HAP-1 (cell line): Measurements from ENCODE around the gene ZNF284.
"Not testable (repeated sequence)": the region's sequence is repeated elsewhere in the genome, so short reads cannot be mapped to it uniquely, and the experiment has no call there.

Experiments
- DNase-seq, 2 experiments: peaks; one replicate each; pipeline ENCODE4 v3.0.0-alpha.2; 2016 to 2020; ENCODE audit warnings: low spot score in 2 of 2
- H3K27me3 ChIP-seq: fragments of 250-450 bp; sonication (Bioruptor Pico); 2 replicates; pipeline ENCODE4 v1.5.1; 2020; ENCODE audit warnings: low read depth, mild to moderate bottlenecking, moderate library complexity
- H3K36me3 ChIP-seq: fragments of 250-450 bp; sonication (Bioruptor Pico); replicated peaks from 2 replicates; pipeline ENCODE4 v1.5.1; 2020; ENCODE audit warnings: mild to moderate bottlenecking
- H3K4me1 ChIP-seq: fragments of 250-450 bp; sonication (Bioruptor Pico); 2 replicates; pipeline ENCODE4 v1.5.1; 2020; ENCODE audit warnings: mild to moderate bottlenecking
- H3K4me3 ChIP-seq: fragments of 250-450 bp; sonication (Bioruptor Pico); 2 replicates; pipeline ENCODE4 v1.5.1; 2020; ENCODE audit warnings: mild to moderate bottlenecking, moderate library complexity
- H3K9me3 ChIP-seq: fragments of 250-450 bp; sonication (Bioruptor Pico); 2 replicates; pipeline ENCODE4 v1.5.1; 2020; ENCODE audit warnings: mild to moderate bottlenecking, moderate library complexity
- in situ Hi-C: fragments of 300-500 bp; cut with MboI; formaldehyde crosslinking; loops from 3 replicates; pipeline ENCODE4 v1.14.3; 2020; ENCODE audit warnings: low sequenced_read_pairs, inconsistent platforms, mixed read lengths

The ZNF284 gene

DNA sequence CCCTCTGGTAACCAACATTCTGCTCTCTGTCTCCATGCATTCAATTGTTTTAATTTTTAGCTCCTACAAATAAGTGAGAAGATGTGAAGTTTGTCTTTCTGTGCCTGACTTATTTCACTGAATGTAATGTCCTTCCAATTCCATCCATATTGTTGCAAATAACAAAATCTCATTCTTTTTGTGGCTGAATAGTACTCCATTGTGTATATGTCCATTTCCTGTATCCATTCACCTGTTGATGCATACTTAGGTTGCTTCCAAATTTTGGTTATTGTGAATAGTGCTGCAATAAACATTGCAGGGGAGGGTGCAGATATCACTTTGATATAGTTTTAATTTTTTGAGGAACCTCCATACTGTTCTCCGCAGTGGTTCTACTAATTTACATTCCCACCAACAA lies 2.5 kb upstream of the ZNF284 start:
- DNase-seq = no peak
- Histone ChIP-seq H3K9me3 (peaks cover 11% of the 10 kb centered on the region), H3K4me3 (no peak overlapping the region), H3K4me1 (peaks cover 2% of the 10 kb centered on the region; the same call in 1 of the 2 replicates), H3K27me3 (no peaks in the 10 kb centered on the region), H3K36me3 (no peaks in the 10 kb centered on the region)
- in situ Hi-C loops = no loop called here

DNA sequence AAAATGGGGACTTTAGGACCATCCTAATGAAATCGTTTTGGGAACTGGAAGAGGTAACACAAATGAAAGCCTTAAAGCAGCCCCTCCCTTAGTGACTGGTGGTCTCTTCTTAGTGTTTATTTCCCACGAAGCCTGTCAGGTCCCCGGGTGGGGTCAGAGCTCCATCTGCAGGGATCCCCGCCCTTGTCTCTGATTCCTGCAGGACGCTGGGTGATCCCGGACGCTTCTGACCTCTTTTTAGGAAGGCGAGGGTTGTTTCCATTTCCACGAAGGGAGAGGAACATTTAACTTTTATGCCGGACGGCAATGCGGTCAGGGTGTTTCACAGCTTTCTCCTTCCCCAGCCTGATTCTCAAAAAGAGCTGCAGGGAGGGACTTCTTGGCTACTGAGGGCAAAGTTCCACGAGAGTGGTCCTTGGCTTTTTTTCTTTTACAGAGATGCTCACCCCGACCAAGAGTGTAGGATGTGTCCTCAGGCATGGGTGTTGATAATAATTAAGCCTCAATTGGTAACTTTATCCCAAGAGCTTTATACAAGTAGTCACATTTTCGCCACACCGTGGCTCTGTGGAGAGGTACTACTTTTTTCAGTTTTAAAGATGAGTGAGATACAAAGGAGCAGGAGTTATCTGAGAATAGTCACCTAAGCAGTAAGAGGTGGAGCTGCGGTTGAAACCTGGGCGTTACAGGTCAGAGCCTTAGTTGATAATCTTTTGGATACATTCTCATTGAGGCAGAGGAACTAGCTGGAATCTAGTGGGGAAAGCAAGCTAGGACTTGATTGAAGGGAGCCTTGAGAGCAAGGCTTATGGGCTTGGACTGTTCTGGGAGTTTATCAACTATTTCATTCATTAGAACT lies 813 bp downstream of the ZNF284 start:
- in situ Hi-C loops = no loop called here
- H3K4me1 ChIP-seq = peaks cover 2% of the 10 kb centered on the region; the same call in 1 of the 2 replicates
- no peaks in the 10 kb centered on the region for H3K27me3 ChIP-seq
- H3K4me3 ChIP-seq = peak overlapping the region; percentile 46
- no peaks in the 10 kb centered on the region for H3K36me3 ChIP-seq
- DNase-seq = no peak
- peaks cover 6% of the 10 kb centered on the region; the same call in 1 of the 2 replicates for H3K9me3 ChIP-seq

DNA sequence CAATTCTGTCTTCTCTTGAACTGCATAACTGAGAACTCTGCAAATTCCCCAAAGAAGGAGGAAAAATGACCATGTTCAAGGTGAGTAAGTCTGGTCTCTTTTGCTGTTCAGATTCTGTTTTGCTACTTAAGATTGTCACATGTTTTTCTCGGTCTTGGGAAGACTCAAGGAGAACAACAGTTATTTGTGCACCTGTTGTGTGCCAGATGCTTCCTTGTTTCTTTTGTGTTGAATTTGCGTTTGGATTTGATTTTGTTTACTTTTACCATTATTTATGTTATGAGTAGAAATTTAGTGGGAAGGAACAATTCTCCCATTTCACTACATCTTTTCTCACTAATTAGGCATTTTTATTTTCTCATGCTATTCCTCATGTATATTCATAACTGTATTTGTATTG lies 4.4 kb downstream of the ZNF284 start:
- Histone ChIP-seq H3K4me3 (no peak overlapping the region), H3K27me3 (no peaks in the 10 kb centered on the region), H3K36me3 (no peaks in the 10 kb centered on the region), H3K4me1 (peaks cover 2% of the 10 kb centered on the region; the same call in 1 of the 2 replicates), H3K9me3 (peaks cover 4% of the 10 kb centered on the region; the same call in 1 of the 2 replicates)
- DNase-seq = no peak
- in situ Hi-C loops = no loop called here

DNA sequence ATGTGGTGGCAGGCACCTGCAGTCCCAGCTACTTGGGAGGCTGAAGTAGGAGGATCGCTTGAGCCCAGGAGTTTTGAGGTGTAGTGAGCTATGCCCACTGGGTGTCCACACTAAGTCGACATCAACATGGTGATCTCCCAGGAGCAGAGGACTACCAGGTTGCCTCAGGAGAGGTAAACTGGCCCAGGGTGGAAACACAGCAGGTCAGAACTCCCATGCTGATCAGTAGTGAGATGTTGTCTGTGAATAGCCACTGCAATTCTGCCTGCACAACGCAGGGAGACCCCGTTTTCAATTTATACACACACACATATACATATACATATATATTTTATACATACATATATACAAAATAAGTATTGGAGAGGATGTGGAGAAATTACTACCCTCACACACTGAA lies 20.1 kb downstream of the ZNF284 start:
- no peak for DNase-seq
- no peaks in the 10 kb centered on the region for H3K9me3 ChIP-seq
- in situ Hi-C loops = no loop called here
- no peak overlapping the region for H3K4me3 ChIP-seq
- H3K4me1 ChIP-seq = peaks cover 5% of the 10 kb centered on the region
- peaks cover 10% of the 10 kb centered on the region for H3K36me3 ChIP-seq
- H3K27me3 ChIP-seq = no peaks in the 10 kb centered on the region

DNA sequence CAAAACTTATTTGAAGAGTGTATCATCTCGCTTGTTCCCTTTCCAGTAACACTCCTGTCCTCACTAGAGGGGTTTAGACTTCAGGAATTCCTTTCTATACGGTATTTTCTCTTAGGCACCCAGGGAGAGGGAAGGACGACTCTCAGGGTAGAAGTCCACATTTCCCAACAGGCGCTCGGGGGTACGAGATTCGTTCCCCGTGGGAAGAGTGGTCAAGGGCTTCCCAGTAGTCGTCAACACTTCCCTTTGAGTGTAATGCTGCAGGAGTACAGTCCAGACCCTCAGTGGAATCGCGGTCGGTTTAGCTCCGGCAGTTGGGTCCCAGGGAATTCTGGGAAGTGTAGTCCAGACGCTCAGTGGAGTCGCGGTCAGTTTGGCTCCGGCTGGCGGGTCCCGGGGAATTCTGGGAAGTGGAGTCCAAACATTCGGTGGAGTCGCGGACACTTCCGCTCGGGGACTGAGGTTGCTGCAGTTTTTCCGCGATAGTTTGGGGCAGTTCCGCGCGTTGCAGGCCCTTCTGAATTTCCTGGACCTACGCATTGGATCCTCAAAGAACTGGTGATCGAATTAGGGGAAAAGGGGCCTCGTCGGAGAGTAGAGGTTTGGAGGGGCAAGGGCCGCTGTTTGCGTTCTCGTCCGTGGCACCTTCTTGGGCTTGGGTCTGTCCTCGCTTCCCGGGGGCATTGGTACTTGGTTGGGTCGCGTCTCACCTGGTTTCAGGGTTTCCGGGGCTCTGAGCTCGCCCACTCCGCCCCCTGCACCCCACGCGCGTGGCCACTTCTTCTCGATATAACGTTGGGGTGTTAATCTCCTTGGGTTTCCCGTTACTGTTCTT lies 22.2 kb downstream of the ZNF284 start, which contains the start of gene ZNF224:
Gene ZNF224, plus strand, starts transcription at position 431 of the 835 bp plus-strand sequence. CDS start 3,513 bp downstream, outside the sequence.
- H3K9me3 ChIP-seq = no peaks in the 10 kb centered on the region
- no peaks in the 10 kb centered on the region; the same call in 1 of the 2 replicates for H3K27me3 ChIP-seq
- peak within 1 kb of the TSS; percentile 84 for H3K4me3 ChIP-seq
- peak; percentile 88 to 95 for DNase-seq
- peaks cover 25% of the 10 kb centered on the region for H3K36me3 ChIP-seq
- in situ Hi-C loops = no loop called here
- H3K4me1 ChIP-seq = peaks cover 5% of the 10 kb centered on the region

DNA sequence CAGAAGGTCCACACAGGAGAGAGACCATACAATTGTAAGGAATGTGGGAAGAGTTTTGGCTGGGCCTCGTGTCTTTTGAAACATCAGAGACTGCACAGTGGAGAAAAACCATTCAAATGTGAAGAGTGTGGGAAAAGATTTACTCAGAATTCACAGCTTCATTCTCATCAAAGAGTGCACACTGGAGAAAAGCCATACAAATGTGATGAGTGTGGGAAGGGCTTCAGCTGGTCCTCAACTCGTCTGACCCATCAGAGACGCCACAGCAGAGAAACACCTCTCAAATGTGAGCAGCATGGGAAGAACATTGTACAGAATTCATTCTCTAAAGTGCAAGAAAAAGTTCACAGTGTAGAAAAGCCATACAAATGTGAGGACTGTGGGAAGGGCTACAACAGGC lies 35.8 kb downstream of the ZNF284 start:
- Histone ChIP-seq H3K4me3 (no peak overlapping the region), H3K4me1 (peaks cover 6% of the 10 kb centered on the region), H3K27me3 (no peaks in the 10 kb centered on the region), H3K36me3 (peaks cover 33% of the 10 kb centered on the region), H3K9me3 (peaks cover 3% of the 10 kb centered on the region; the same call in 1 of the 2 replicates)
- DNase-seq = no peak
- in situ Hi-C loops = no loop called here

DNA sequence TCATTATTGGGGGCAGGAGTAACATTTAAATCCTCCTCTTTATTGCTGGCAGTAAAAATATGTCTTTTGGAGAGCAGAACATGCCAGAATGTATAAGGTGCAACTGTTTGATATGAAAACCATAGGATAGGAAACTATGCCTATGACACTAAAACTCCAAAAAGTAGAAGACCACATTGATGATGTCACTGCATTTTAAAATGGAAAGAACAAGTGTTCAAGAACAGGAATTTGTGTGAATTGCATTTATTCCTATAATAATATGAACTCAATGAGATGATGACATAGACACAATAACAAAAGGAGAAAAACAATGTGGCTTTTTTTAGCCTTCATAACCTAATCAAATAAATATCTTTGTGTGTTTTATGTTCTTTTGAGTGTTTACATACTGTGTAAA lies 37.5 kb downstream of the ZNF284 start:
- no peak for DNase-seq
- Histone ChIP-seq H3K27me3 (no peaks in the 10 kb centered on the region), H3K4me1 (peaks cover 6% of the 10 kb centered on the region), H3K9me3 (peaks cover 3% of the 10 kb centered on the region; the same call in 1 of the 2 replicates), H3K4me3 (no peak overlapping the region), H3K36me3 (peaks cover 24% of the 10 kb centered on the region)
- in situ Hi-C loops = no loop called here

DNA sequence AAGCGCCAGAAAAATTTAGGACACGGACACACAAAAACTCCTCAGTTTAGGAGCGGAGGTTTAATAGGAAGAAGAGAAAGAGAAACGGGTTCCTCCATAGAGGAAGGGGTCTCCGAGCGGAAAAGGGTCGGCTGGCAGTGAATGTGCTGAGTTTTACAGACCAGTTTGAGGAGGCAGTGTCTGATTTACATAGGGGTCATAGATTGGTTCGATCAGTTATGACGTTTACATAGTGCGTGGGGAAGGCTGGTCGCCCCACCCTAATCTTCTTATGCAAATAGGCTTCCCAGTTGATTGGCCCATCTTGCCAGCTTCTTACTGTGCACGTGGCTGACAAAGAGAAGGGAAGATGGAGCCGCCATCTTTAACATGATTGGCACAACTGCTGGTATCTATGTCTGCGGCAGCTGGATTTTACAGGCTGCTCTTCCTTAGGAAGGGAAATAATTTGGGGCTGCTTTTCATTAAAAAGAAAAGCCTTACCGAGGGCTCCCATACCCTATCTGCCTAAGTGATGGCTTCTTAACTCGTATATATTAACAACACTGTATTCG lies 40.0 kb downstream of the ZNF284 start:
- Histone ChIP-seq H3K27me3 (no peaks in the 10 kb centered on the region), H3K36me3 (peaks cover 9% of the 10 kb centered on the region), H3K4me1 (peaks cover 6% of the 10 kb centered on the region), H3K9me3 (no peaks in the 10 kb centered on the region; the same call in 1 of the 2 replicates), H3K4me3 (peak overlapping the region; percentile 82)
- DNase-seq = peak; percentile 9 to 36
- in situ Hi-C loops = no loop called here

DNA sequence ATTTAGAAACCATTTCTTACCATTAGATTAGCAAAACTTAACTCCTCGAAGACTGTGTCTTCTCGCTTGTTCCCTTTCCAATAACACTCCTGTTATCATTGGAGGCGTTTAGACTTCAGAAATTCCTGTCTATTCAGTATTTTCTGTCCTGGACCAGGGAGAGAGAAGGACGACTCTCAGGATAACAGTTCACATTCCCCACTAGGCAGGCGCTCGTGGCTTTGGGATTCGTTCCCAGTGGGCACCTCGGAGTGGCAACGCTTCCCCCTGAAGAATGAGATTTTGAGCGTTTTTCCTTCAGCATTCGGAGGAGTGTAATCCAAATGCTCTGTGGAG lies 40.8 kb downstream of the ZNF284 start:
- H3K9me3 ChIP-seq = no peaks in the 10 kb centered on the region
- in situ Hi-C loops = no loop called here
- peaks cover 6% of the 10 kb centered on the region for H3K4me1 ChIP-seq
- H3K27me3 ChIP-seq = no peaks in the 10 kb centered on the region
- H3K36me3 ChIP-seq = peaks cover 7% of the 10 kb centered on the region; the same call in 1 of the 2 replicates
- peak overlapping the region; percentile 82 for H3K4me3 ChIP-seq
- DNase-seq = no peak

DNA sequence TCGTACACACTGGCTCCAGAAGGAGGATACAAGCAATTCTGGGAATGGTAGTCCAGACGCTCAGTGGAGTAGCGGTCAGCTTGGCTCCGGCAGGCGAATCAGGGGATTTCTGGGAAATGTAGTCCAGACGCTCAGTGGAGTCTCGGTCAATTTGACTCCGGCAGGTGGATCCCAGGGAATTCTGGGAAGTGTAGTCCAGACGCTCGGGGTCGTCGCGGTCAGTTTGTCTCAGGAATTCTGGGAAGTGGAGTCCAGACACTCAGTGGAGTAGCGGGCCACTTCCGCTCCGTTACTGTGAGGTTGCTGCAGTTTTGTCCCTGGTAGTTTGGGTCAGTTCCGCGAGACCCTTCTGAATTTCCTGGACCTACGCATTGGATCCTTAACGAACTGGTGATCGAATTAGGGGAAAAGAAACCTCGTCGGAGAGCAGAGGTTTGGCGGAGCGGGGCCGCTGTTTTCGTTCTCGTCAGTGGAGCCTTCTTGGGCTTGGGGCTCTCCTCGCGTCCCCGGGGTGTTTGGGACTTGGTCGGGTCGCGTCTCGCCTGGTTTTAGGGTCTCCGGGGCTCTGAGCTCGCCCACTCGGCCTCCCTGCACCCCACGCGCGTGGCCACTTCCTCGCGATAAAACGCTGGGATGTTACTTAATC lies 41.3 kb downstream of the ZNF284 start, which contains the start of gene ZNF225:
Gene ZNF225, plus strand, starts transcription at position 262 of the 646 bp plus-strand sequence. CDS start 2,429 bp downstream, outside the sequence.
- Histone ChIP-seq H3K27me3 (no peaks in the 10 kb centered on the region), H3K36me3 (peaks cover 7% of the 10 kb centered on the region; the same call in 1 of the 2 replicates), H3K4me1 (peaks cover 6% of the 10 kb centered on the region), H3K9me3 (no peaks in the 10 kb centered on the region), H3K4me3 (peak within 1 kb of the TSS; percentile 82)
- peak; percentile 95 to 99 for DNase-seq
- in situ Hi-C loops = no loop called here

DNA sequence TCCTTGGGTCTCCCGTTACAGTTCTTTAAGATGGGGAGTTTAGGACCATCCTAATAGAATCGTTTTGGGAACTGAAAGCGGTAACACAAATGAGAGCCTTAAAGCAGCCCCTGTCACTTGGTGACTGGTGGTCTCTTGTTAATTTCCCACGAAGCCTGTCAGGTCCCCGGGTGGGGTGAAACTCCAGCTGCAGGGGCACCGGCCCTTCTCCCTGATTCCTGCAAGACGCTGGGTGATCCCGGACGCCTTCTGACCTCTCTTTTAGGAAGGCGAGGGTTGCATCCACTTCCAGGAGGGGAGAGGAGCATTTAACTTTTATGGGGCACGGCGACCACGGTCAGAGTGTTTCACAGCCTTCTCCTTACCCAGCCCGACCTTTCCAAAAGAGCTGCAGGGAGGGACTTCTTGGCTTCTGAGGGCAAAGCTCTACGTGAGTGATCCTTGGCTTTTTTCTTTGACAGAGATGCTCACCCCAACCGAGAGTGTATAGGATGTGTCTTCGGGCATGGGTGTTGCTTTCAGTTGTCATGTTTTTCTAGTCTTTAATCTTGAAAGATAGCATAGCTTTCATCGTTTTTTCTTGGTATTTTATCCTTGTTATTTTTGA lies 41.9 kb downstream of the ZNF284 start:
- Histone ChIP-seq H3K4me1 (peaks cover 6% of the 10 kb centered on the region), H3K9me3 (no peaks in the 10 kb centered on the region), H3K4me3 (peak overlapping the region; percentile 82), H3K36me3 (peaks cover 7% of the 10 kb centered on the region; the same call in 1 of the 2 replicates), H3K27me3 (no peaks in the 10 kb centered on the region)
- in situ Hi-C loops = no loop called here
- DNase-seq = peak in 1 of 2 experiments; percentile 34

DNA sequence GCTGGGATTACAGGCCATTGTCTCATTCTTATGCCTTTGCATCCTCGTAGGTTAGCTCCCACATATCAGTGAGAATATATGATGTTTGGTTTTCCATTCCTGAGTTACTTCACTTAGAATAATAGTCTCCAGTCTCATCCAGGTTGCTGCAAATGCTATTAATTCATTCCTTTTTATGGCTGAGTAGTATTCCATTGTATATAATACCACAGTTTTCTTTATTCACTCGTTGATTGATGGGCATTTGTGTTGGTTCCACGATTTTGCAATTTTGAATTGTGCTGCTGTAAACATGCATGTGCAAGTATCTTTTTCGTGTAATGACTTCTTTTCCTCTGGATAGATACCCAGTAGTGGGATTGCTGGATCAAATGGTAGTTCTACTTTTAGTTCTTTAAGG lies 49.2 kb downstream of the ZNF284 start:
- H3K4me1 ChIP-seq, H3K9me3 ChIP-seq, DNase-seq, H3K27me3 ChIP-seq, H3K4me3 ChIP-seq, in situ Hi-C loops: not testable (repeated sequence)
- H3K36me3 ChIP-seq = peaks cover 20% of the 10 kb centered on the region

DNA sequence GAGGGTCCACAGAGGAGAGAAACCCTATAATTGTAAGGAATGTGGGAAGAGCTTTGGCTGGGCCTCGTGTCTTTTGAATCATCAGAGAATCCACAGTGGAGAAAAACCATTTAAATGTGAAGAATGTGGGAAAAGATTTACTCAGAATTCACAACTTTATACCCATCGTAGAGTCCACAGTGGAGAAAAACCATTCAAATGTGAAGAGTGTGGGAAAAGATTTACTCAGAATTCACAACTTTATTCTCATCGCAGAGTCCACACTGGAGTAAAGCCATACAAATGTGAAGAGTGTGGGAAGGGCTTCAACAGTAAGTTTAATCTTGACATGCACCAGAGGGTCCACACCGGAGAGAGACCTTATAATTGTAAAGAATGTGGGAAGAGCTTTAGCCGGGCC lies 60.0 kb downstream of the ZNF284 start:
- no peak for DNase-seq
- no peaks in the 10 kb centered on the region for H3K9me3 ChIP-seq
- H3K36me3 ChIP-seq = peaks cover 16% of the 10 kb centered on the region
- no peaks in the 10 kb centered on the region for H3K27me3 ChIP-seq
- H3K4me1 ChIP-seq = no peaks in the 10 kb centered on the region
- no peak overlapping the region for H3K4me3 ChIP-seq
- in situ Hi-C loops = no loop called here
